Hepatocyte (in vitro differentiated cells): Measurements from ENCODE around the gene LTB4R. TPM values are rescaled to one million over a fixed set of nuclear protein-coding genes. Genes with fewer than 3 reads are reported as not detected.

Experiments used
- DNase-seq: peaks from one replicate; pipeline ENCODE4 v3.0.0-alpha.2; 2016; ENCODE audit warnings: low spot score
- H2AFZ ChIP-seq: fragments of 200-600 bp; sonication (generic); 2 replicates; pipeline ENCODE4 v1.6.0; 2016; ENCODE audit warnings: antibody characterized with exemption, mild to moderate bottlenecking
- H3K27ac ChIP-seq: fragments of 200-600 bp; sonication (generic); 2 replicates; pipeline ENCODE4 v1.5.1; 2016; ENCODE audit warnings: mild to moderate bottlenecking
- H3K27me3 ChIP-seq: fragments of 200-600 bp; sonication (generic); 2 replicates; pipeline ENCODE4 v1.6.1; 2016
- H3K36me3 ChIP-seq: fragments of 200-600 bp; sonication (generic); replicated peaks from 2 replicates; pipeline ENCODE4 v1.5.1; 2016; ENCODE audit warnings: low read depth; ENCODE audit not compliant: insufficient read depth
- H3K4me1 ChIP-seq: fragments of 200-600 bp; sonication (generic); 2 replicates; pipeline ENCODE4 v1.5.1; 2016; ENCODE audit warnings: mild to moderate bottlenecking, moderate library complexity; ENCODE audit not compliant: insufficient read depth
- H3K4me2 ChIP-seq: fragments of 200-600 bp; sonication (generic); 2 replicates; pipeline ENCODE4 v1.6.0; 2016
- H3K4me3 ChIP-seq: fragments of 200-600 bp; sonication (generic); 2 replicates; pipeline ENCODE4 v1.5.1; 2016; ENCODE audit warnings: mild to moderate bottlenecking
- H3K79me2 ChIP-seq: fragments of 200-600 bp; sonication (generic); 2 replicates; pipeline ENCODE4 v1.6.0; 2017; ENCODE audit warnings: mild to moderate bottlenecking
- H3K9me2 ChIP-seq: fragments of 200-600 bp; sonication (generic); replicated peaks from 2 replicates; pipeline ENCODE4 v1.6.0; 2017; ENCODE audit warnings: mild to moderate bottlenecking; ENCODE audit not compliant: insufficient read depth
- H3K9me3 ChIP-seq: fragments of 200-600 bp; sonication (generic); 2 replicates; pipeline ENCODE4 v1.5.1; 2016; ENCODE audit warnings: low read depth, mild to moderate bottlenecking
- H4K20me1 ChIP-seq: fragments of 200-600 bp; sonication (generic); 2 replicates; pipeline ENCODE4 v1.6.0; 2016; ENCODE audit warnings: mild to moderate bottlenecking; ENCODE audit not compliant: insufficient read depth, poor library complexity, severe bottlenecking
- CTCF ChIP-seq: fragments of 200-600 bp; sonication (generic); IDR thresholded peaks from 2 replicates; pipeline ENCODE4 v1.5.1; 2016; ENCODE audit warnings: antibody characterized with exemption, mild to moderate bottlenecking; ENCODE audit not compliant: poor library complexity
- EZH2 ChIP-seq: fragments of 200-600 bp; sonication (generic); IDR thresholded peaks from 2 replicates; pipeline ENCODE4 v1.6.1; 2016; ENCODE audit warnings: antibody characterized with exemption, mild to moderate bottlenecking, borderline replicate concordance
- EZH2phosphoT487 ChIP-seq: fragments of 200-600 bp; sonication (generic); IDR thresholded peaks from one replicate; pipeline ENCODE4 v1.6.1; 2018; ENCODE audit warnings: antibody characterized with exemption, mild to moderate bottlenecking, low read depth, moderate library complexity; ENCODE audit not compliant: unreplicated experiment, severe bottlenecking
- WGBS: methylation state at CpG from one replicate; pipeline ENCODE4 v1.1.6; 2016; ENCODE audit warnings: low lambda C conversion rate; ENCODE audit errors: missing lambda C conversion rate; 5-methylcytosine and 5-hydroxymethylcytosine counted together
- polyA plus RNA-seq: library from polyadenylated mRNA; unstranded; fragments of >200 nt; fragmentation: Nextera tagmentation; extraction: Ambion mirVana; gene quantifications from 2 replicates; pipeline ENCODE4 v1.2.1, GENCODE V29; 2016
- total RNA-seq: library from RNA; depleted of rRNA; stranded (reverse); fragments of >200 nt; gene quantifications from 2 replicates; pipeline ENCODE4 v1.2.3, GENCODE V29; 2014

Gene LTB4R
- total and polyA plus RNA-seq, 2 experiments from 2014 or later: 3.6 to 5.1 TPM

DNA sequence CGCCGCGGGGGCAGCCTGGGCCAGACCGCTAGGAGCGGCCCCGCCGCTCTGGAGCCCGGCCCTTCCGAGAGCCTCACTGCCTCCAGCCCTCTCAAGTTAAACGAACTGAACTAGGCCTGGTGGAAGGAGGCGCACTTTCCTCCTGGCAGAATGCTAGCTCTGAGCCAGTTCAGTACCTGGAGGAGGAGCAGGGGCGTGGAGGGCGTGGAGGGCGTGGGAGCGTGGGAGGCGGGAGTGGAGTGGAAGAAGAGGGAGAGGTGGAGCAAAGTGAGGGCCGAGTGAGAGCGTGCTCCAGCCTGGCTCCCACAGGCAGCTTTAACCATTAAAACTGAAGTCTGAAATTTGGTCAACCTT lies 5.3 kb downstream of the LTB4R start:
- Histone ChIP-seq H2AFZ (no peak overlapping the region), H3K9me2 (no peaks in the 10 kb centered on the region), H3K4me1 (no peaks in the 10 kb centered on the region), H3K4me3 (no peak overlapping the region), H3K79me2 (no peaks in the 10 kb centered on the region), H3K27me3 (peaks cover 10% of the 10 kb centered on the region), H3K4me2 (no peak overlapping the region), H3K9me3 (no peaks in the 10 kb centered on the region), H3K36me3 (no peaks in the 10 kb centered on the region), H3K27ac (no peak overlapping the region), H4K20me1 (no peaks in the 10 kb centered on the region)
- TF ChIP-seq EZH2phosphoT487: no peak
- TF ChIP-seq CTCF: no peak
- TF ChIP-seq EZH2: no peak
- WGBS: 91% methylated on average over 18 of the region's 18 CpGs
- DNase-seq: no peak

GRCh38 chr14:24317141-24317928 lies 6.0 kb downstream of the LTB4R start:
- Histone ChIP-seq H3K36me3 (no peaks in the 10 kb centered on the region), H3K4me3 (no peak overlapping the region), H2AFZ (no peak overlapping the region), H3K27me3 (peaks cover 10% of the 10 kb centered on the region), H3K4me1 (no peaks in the 10 kb centered on the region), H3K27ac (no peak overlapping the region), H4K20me1 (no peaks in the 10 kb centered on the region), H3K9me3 (no peaks in the 10 kb centered on the region), H3K9me2 (no peaks in the 10 kb centered on the region), H3K79me2 (no peaks in the 10 kb centered on the region), H3K4me2 (no peak overlapping the region)
- WGBS: 55% methylated on average over 3 of the region's 3 CpGs
- TF ChIP-seq EZH2phosphoT487 (no peak), EZH2 (no peak), CTCF (no peak)
- no peak for DNase-seq

GRCh38 chr14:24321212-24321975 lies 10.1 kb downstream of the LTB4R start:
- TF ChIP-seq CTCF: no peak
- TF ChIP-seq EZH2: no peak
- TF ChIP-seq EZH2phosphoT487: no peak
- Histone ChIP-seq H4K20me1 (no peaks in the 10 kb centered on the region), H3K79me2 (no peaks in the 10 kb centered on the region), H3K36me3 (no peaks in the 10 kb centered on the region), H3K4me1 (no peaks in the 10 kb centered on the region), H3K9me3 (no peaks in the 10 kb centered on the region), H3K27ac (no peak overlapping the region), H2AFZ (no peak overlapping the region), H3K4me3 (no peak overlapping the region), H3K4me2 (no peak overlapping the region), H3K9me2 (no peaks in the 10 kb centered on the region), H3K27me3 (peaks cover 10% of the 10 kb centered on the region)
- no peak for DNase-seq
- 87% methylated on average over 14 of the region's 14 CpGs for WGBS
